ENCODE results near the gene FAAP100. TPM values are rescaled to one million over a fixed set of nuclear protein-coding genes. Genes with fewer than 3 reads are reported as not detected.

The FAAP100 gene
- total RNA-seq, 1 experiment from 2014 or later, result 54.7 TPM

GRCh38 chr17:81565231-81565630 is 13.1 kb upstream of the FAAP100 start (continued):
- TF ChIP-seq E2F4 (CRISPR knock-in tag; IDR thresholded peaks at IDR 0.05; ENCODE audit: borderline replicate concordance, low read depth) (no peak), EMX1 (CRISPR knock-in tag; IDR thresholded peaks at IDR 0.05) (no peak), ZNF423 (CRISPR knock-in tag; IDR thresholded peaks at IDR 0.05) (no peak), SMAD4 (CRISPR knock-in tag; IDR thresholded peaks at IDR 0.05) (no peak)

GRCh38 chr17:81564778-81565177 is 12.6 kb upstream of the FAAP100 start:
- ChIA-PET CTCF (no interaction called here), POLR2A (no interaction called here)
- TF ChIP-seq NFATC4 (CRISPR knock-in tag; IDR thresholded peaks at IDR 0.05) (no peak), ZBTB21 (CRISPR knock-in tag; IDR thresholded peaks at IDR 0.05; ENCODE audit: borderline replicate concordance) (no peak), CREM (CRISPR knock-in tag; IDR thresholded peaks at IDR 0.05) (no peak), AR (CRISPR knock-in tag; IDR thresholded peaks at IDR 0.05) (no peak), ZNF317 (CRISPR knock-in tag; IDR thresholded peaks at IDR 0.05; ENCODE audit: borderline replicate concordance, low read depth) (no peak), CDX4 (CRISPR knock-in tag; IDR thresholded peaks at IDR 0.05; ENCODE audit: borderline replicate concordance) (no peak), CBFB (CRISPR knock-in tag; IDR thresholded peaks at IDR 0.05; ENCODE audit: low read depth) (no peak), TP53 (CRISPR knock-in tag; IDR thresholded peaks at IDR 0.05) (no peak), MXD4 (CRISPR knock-in tag; IDR thresholded peaks at IDR 0.05; ENCODE audit: borderline replicate concordance) (no peak), E2F5 (CRISPR knock-in tag; IDR thresholded peaks at IDR 0.05) (no peak)
- Mint-ChIP-seq H3K27me3 (ENCODE audit: low read depth) (no peaks in the 10 kb centered on the region), H3K4me1 (no peaks in the 10 kb centered on the region), H3K4me3 (no peak overlapping the region), H3K36me3 (peaks cover 53% of the 10 kb centered on the region), H3K9me3 (no peaks in the 10 kb centered on the region), H3K27ac (no peak overlapping the region)
- DNase-seq (ENCODE audit: low spot score) (no peak), ATAC-seq (no peak)

GRCh38 chr17:81563861-81564586 is 11.9 kb upstream of the FAAP100 start:
- Mint-ChIP-seq H3K36me3 (peaks cover 52% of the 10 kb centered on the region), H3K9me3 (no peaks in the 10 kb centered on the region), H3K27me3 (ENCODE audit: low read depth) (no peaks in the 10 kb centered on the region), H3K4me1 (no peaks in the 10 kb centered on the region), H3K27ac (no peak overlapping the region), H3K4me3 (no peak overlapping the region)
- POLR2A ChIA-PET, result interaction anchor here (0.6 to 0.7 kb wide), 3 partner anchors 57 to 1688 kb away, joined by 4 to 5 read pairs (median 4); no protein-coding TSS in a partner anchor
- CTCF ChIA-PET, result interaction anchor here (0.9 kb wide), 1 partner anchor 123 kb away, joined by 4 read pairs; no protein-coding TSS in a partner anchor
- ATAC-seq (no peak), DNase-seq (ENCODE audit: low spot score) (no peak)
- TF ChIP-seq FOXK1 (CRISPR knock-in tag; IDR thresholded peaks at IDR 0.05) (no peak), MLX (CRISPR knock-in tag; IDR thresholded peaks at IDR 0.05) (no peak), FOXP1 (CRISPR knock-in tag; IDR thresholded peaks at IDR 0.05; ENCODE audit: borderline replicate concordance) (no peak), FOXP4 (CRISPR knock-in tag; IDR thresholded peaks at IDR 0.05) (no peak), ARID4B (CRISPR knock-in tag; IDR thresholded peaks at IDR 0.05; ENCODE audit: borderline replicate concordance) (no peak), GRHL2 (CRISPR knock-in tag; IDR thresholded peaks at IDR 0.05; ENCODE audit: insufficient replicate concordance, severe bottlenecking) (no peak)
